T1000 (cell line): ENCODE data around the gene KBTBD4.
A peak's percentile ranks its signal among the peaks of the same experiment; 100 is the strongest.
"Not testable (repeated sequence)": the region's sequence is repeated elsewhere in the genome, so short reads cannot be mapped to it uniquely, and the experiment has no call there.

Experiments
- DNase-seq: peaks from one replicate; lab custom pipeline; 2025; ENCODE audit warnings: mixed read lengths; lab: John Stamatoyannopoulos, UW

Gene KBTBD4

DNA sequence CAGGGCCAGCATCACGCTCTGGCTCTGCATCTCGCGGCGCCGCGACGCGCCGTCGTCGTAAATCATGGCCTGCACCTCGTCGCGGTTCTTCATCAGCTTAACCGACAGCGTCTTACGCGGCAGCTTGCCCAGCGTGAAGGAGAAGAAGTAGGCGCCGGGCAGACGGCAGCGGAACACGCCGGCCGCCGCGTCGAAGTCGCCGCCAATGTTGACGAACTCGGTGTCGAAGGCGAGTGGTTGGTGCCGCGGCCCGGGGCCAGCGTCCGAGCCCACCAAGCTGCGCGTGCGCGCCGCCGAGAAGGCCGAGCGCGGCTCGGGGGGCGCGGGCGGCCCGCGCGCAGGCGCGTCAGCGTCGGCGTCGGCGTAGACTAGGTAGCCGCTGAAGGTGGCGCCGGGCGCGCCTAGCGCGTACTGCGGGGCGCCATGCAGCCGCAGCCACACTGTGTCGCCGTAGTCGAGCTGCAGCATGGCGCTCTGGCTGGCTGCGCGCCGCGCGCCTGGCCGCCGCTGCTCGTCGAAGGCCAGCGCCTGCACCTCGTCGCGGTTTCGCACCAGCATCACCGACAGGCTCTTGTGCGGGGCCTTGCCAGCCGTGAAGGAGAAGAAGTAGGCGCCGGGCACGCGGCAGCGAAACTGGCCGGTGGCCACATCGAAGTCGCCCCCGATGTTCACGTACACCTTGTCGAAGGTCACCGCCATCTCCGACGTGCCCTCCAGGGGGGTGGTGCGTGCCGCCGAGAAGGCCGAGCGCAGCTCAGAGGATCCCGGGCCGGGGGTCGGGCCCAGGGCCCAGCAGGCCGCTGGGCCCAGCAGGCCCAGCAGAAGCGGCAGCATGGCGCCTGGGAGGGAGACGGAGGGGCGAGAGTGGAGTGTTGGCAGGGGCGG, 11.4 kb upstream of the KBTBD4 start:
- no peak for DNase-seq

- DNase-seq, result no peak
These were observed 10.8 kb upstream of the KBTBD4 start for GRCh38 chr11:47589584-47589976.

DNA sequence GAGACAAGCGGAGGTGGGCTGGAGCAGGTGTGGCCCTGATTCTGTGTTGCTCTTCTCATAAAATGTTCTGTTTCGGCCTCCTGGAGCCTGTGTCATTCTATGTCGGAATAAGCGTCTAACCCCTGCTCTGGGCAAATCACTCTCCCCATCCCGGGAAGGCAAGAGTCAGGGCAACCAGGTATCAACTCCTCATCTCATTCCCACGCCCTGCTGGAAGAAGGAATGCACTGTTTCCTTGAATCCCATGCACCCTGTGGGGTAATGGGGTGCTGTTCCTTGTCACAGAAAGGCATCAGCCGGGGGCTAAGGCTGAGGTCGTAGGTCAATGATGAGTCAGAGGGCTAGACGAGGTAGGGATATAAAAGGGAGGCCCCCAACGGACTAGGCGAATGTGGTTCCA, 10.3 kb upstream of the KBTBD4 start:
- DNase-seq, result no peak

GRCh38 chr11:47587723-47588326, 9.1 kb upstream of the KBTBD4 start:
- DNase-seq, result no peak

- DNase-seq, result no peak
These were observed 8.4 kb upstream of the KBTBD4 start for GRCh38 chr11:47587039-47587716.

DNA sequence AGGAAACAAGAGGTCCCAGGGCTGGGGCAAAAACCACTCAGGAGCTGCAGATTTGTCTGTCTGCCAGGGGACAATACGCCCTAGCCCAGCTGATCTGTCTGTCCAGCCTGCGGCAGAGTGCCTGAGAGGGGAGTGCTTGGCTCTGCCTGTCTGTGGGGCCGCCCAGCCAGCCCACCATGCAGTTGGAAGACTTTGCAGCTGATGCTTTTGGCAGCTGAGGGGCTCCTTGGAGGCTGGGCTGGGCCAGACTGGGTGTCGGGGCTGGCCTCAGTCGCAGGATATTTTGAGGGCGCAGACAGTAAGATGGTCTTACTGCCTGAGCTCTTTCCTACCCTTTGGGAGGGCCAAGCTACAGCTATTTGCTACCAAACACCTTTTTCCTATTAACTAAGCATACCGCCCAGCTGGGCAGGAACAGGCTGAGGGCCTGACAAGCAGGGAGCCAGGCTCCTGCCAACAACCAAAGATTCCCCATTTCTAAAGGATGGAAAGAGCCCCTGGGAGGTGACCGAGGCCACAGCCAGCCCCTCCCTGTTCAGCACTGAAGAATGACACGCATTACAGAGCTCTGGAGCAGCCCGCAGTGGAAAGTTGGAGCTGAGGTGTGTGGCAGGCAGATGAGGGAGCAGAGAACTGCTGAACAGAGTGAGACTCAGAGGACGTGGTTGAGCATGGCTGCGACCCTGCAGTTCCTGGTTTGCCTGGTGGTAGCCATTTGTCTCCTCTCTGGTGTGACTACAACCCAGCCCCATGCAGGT, 7.5 kb upstream of the KBTBD4 start, which contains the start of gene FAM180B:
Gene FAM180B (plus strand): TSS at position 581 of the 758 bp plus-strand sequence. CDS start 91 bp downstream, at position 672.
- DNase-seq, result no peak

DNA sequence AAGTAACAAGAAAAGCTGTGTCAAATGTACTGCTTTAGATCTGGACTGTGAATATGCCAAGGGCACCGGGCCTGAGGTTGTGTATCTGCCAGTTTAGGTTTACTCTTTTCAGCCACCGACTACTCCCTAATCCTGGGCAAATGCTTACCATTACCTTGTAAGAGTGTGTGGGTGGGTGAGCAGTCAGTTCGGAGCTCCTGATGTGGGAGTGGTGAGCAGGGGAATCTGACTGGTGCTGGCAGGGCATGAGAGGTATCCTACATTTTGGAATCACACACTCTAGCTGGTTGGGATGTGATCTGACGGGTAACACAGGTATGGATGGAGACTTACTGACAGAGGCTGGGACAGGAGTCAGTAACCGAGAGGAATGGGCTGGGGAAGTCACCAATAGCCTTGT, 5.1 kb upstream of the KBTBD4 start:
- DNase-seq, result no peak

DNA sequence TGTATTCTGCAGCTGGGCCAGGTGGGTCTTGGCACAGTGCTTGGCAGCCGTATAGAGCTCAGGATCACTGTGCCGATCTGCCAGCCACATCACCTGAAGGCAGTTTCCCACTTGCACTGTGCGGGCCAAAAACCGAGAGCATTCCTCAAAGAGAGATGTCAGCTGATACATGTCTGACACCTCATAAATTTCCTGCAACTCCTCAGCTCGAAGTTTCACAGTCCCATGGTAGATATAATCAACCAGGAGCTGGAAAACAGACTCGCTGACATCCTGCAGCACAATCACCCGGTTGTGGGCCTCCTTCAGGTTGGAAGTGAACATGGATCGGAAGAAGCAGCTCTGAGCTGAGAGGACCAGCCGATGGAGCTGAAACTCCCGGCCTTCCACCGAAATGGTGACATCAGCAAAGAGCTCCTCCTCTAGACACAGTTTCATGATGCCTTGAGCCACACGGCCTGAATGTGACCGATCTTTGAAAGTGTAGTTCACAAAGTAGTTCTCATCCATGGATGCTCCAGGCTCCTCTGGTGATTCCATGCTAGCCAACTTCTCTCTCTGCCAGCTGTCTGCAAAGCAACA, 1.2 kb downstream of the KBTBD4 start:
- no peak for DNase-seq

DNA sequence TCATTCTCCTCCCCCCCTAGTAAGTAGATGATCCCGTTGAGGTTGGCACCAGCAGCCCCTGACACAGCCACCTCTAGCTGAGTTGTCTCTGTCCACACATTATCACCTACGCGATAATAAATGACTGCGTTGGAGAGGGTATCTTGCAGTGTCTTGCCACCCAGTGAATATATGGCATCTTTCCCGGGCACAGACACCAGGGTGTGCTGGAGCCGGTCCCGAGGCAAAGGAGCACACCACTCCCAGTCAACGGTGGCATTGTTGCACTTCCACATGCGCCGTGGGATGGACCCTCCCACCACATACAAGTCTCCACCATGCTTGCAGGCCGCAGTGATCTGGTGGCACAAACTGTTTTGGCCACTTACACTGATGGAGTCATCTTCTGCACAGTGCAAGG, 5.4 kb downstream of the KBTBD4 start:
- DNase-seq, result no peak

DNA sequence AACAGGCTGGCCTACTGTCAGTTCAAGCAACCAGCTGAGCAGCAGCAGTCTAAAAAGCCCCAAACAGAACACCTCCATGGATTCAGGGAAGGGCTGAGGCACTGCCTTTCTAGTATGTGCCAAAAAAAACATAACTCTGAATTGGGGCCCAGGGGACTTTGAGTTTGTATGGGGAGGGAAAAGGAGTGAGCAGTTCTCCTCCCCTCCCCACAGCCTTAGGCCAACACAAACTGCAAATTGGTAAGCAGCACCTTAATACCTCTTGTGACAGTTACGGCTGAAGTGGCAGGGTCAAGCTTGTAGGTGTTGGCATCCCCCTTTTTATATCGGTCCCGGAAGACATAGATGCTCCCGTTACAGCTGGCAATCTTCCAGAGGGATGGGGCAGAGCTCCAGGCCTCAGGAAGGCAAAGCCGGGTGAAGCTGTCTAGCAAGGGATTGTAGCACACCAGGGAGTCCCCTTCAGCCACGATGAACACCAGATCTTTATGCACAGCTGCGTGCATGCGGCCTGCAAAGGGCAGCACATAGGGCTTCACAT, 6.0 kb downstream of the KBTBD4 start:
- no peak for DNase-seq

DNA sequence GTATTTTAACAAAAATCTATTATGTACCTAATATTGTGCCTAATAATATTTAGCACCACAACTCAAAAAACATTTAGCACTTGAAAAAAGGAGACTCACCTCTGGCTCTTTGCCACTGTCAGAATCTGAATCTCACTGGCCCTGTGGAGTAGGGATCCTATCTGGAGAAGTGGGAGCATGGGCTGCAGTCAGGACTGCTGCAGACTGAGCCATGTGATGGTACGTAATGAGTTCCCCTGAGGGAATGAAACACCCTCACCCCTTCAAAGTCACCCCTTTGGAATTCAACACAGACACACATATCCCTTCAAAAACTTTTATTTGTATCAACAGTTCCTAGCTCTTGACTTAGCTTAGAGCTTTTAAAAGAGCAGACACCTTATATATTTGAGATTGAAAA, 6.9 kb downstream of the KBTBD4 start:
- DNase-seq, result no peak

- no peak for DNase-seq
These were observed 7.4 kb downstream of the KBTBD4 start for GRCh38 chr11:47571357-47571729.

GRCh38 chr11:47570651-47571356, 8.0 kb downstream of the KBTBD4 start:
- no peak for DNase-seq

GRCh38 chr11:47569646-47570045, 9.1 kb downstream of the KBTBD4 start:
- DNase-seq, result no peak

DNA sequence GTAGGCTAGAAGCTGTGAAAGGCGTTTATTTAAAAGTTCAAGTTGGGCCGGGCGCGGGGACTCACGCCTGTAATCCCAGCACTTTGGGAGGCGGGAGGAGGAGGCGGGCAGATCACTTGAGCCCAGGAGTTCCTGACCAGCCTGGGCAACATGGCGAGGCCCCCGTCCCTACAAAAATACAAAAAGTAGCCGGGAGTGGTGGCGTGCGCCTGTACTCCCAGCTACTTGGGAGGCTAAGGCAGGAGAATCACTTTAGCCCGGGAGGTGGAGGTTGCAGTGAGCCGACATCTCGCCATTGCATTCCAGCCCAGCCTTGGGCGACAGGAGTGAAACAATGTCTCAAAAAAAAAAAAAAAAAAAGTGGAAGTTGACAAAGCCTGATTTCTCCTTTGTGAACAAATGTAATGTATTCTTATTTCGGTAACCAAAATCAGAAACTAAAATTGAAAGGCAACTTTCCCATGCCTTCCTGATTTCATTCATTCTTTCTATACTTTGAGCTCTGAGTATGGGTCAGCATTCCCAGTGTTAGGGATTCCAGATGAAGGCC, 12.5 kb downstream of the KBTBD4 start:
- no peak for DNase-seq

- peak; percentile 21 for DNase-seq
These were observed 13.2 kb downstream of the KBTBD4 start, which contains the start of gene PTPMT1 for GRCh38 chr11:47565340-47566148. PTPMT1 (plus strand) TSS chr11:47565599; CDS start chr11:47565623, 24 bp downstream.

GRCh38 chr11:47564933-47565339, 13.8 kb downstream of the KBTBD4 start:
- no peak for DNase-seq

DNA sequence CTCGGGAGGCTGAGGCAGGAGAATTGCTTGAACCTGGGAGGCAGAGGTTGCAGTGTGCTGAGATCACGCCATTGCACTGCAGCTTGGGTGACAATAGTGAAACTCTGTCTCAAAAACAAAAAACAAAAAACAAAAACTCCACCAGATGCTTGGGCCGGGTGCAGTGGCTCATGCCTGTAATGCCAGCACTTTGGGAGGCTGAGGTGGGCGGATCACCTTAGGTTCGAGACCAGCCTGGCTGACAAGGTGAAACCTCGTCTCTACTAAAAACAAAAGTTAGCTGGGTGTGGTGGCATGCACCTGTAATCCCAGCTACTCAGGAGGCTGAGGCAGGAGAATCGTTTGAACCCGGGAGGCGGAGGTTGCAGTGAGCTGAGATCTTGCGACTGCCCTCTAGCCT, 14.4 kb downstream of the KBTBD4 start:
- not testable (repeated sequence) for DNase-seq

GRCh38 chr11:47562393-47562792, 16.4 kb downstream of the KBTBD4 start:
- DNase-seq, result not testable (repeated sequence)

DNA sequence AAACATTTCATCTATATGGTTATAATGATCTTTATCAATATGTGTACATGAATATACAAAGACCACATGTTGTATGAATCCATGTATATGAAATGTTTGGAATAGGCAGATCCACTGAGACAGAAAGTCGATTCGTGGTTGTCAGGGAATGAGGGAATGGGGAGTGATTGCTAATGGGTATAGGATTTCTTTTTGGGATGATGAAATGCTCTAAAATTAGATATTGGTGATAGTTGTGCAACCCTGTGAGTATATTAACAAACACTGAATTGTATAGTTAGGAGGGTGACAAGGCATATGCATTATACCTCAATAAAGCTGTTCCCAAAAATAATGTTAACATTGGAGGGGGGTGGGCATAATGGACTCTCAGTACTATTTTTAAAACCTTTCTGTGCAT, 18.3 kb downstream of the KBTBD4 start:
- no peak for DNase-seq
